ENCODE results near the gene GSDMA.
A peak's percentile ranks its signal among the peaks of the same experiment; 100 is the strongest.

GSDMA gene

DNA sequence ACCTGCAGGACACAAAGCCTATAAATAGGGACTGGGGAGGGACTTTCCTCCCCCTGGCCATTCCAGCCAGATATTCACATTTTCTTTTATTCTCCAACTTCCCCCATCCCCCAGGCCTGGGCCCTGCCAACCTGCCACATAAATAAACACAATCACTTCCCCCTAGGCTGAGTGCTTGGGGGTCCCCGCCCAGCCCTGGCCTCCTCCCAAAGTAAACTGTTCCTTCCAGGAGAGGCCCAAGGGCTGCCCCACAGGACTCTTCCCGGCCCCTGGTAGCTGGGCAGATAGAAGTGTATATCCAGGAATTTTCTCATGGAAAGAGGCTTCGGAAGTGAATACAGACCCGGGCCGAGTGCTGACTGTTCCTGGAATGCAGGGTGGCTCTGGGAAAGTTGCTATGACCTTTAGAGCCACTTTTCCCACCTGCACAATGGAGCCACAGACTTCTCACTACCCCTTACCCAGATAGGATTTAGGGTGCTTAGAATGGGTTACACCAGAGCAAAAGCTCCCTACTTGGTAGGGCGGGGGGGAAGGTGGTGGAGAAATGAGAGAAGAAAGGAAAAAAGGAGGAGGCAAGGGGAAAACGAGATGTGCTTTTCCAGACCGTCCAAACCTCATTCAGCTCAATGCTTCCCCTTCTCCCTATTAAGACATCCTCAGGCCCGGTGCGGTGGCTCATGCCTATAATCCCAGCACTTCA, 60.9 kb downstream of the GSDMA start:
- CTCF ChIA-PET = interaction anchor here (0.6 to 11.2 kb wide), 8 partner anchors 12 to 328 kb away, joined by 3 to 268 read pairs (median 5); partner anchors contain the start of genes CSF3 and MED24
- Histone ChIP-seq H3K4me3 (ENCODE audit: low read depth, low read length) (no peak overlapping the region), H3K9me3 (ENCODE audit: control insufficient read depth, insufficient read depth, low read depth, low read length) (no peaks in the 10 kb centered on the region), H3K27ac (ENCODE audit: extremely low read depth, low read depth, low read length) (peak overlapping the region; percentile 53), H3K36me3 (ENCODE audit: control insufficient read depth in 2 of 2, insufficient read depth in 1 of 2, low read length in 2 of 2) (peaks cover 32 to 93% of the 10 kb centered on the region in 2 experiments), H3K4me1 (ENCODE audit: control insufficient read depth, insufficient read depth, low read length) (peaks cover 16% of the 10 kb centered on the region)
- TF ChIP-seq ZNF530 (tag by site-specific recombination; IDR thresholded peaks at IDR 0.05; ENCODE audit: low read depth) = no peak
- TF ChIP-seq KLF1 (tag by site-specific recombination; IDR thresholded peaks at IDR 0.05) = peak; percentile 82
- no peak for TF ChIP-seq ZNF404 (tag by site-specific recombination; IDR thresholded peaks at IDR 0.05)
- TF ChIP-seq, protein P1, sequence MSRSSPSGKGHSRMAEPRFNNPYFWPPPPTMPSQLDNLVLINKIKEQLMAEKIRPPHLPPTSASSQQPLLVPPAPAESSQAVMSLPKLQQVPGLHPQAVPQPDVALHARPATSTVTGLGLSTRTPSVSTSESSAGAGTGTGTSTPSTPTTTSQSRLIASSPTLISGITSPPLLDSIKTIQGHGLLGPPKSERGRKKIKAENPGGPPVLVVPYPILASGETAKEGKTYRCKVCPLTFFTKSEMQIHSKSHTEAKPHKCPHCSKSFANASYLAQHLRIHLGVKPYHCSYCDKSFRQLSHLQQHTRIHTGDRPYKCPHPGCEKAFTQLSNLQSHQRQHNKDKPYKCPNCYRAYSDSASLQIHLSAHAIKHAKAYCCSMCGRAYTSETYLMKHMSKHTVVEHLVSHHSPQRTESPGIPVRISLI (tag by site-specific recombination; IDR thresholded peaks at IDR 0.05) = no peak
- TF ChIP-seq TRIM28 (IDR thresholded peaks at IDR 0.05; ENCODE audit: borderline replicate concordance, low read length) = no peak
- TF ChIP-seq, protein P2, sequence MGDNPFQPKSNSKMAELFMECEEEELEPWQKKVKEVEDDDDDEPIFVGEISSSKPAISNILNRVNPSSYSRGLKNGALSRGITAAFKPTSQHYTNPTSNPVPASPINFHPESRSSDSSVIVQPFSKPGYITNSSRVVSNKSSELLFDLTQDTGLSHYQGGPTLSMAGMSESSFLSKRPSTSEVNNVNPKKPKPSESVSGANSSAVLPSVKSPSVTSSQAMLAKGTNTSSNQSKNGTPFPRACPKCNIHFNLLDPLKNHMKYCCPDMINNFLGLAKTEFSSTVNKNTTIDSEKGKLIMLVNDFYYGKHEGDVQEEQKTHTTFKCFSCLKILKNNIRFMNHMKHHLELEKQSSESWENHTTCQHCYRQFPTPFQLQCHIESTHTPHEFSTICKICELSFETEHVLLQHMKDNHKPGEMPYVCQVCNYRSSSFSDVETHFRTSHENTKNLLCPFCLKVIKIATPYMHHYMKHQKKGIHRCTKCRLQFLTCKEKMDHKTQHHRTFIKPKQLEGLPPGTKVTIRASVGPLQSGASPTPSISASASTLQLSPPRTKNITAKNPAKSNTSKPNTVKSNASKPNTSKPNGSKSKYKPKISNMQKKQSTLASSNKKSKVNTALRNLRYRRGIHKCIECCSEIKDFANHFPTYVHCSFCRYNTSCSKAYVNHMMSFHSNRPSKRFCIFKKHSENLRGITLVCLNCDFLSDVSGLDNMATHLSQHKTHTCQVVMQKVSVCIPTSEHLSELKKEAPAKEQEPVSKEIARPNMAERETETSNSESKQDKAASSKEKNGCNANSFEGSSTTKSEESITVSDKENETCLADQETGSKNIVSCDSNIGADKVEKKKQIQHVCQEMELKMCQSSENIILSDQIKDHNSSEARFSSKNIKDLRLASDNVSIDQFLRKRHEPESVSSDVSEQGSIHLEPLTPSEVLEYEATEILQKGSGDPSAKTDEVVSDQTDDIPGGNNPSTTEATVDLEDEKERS (tag by site-specific recombination; IDR thresholded peaks at IDR 0.05) = no peak
- TF ChIP-seq, protein P3, sequence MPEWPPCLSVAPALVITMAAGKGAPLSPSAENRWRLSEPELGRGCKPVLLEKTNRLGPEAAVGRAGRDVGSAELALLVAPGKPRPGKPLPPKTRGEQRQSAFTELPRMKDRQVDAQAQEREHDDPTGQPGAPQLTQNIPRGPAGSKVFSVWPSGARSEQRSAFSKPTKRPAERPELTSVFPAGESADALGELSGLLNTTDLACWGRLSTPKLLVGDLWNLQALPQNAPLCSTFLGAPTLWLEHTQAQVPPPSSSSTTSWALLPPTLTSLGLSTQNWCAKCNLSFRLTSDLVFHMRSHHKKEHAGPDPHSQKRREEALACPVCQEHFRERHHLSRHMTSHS (tag by site-specific recombination; IDR thresholded peaks at IDR 0.05) = no peak
- TF ChIP-seq ZNF843 (tag by site-specific recombination; IDR thresholded peaks at IDR 0.05) = no peak
- TF ChIP-seq GLIS1 (tag by site-specific recombination; IDR thresholded peaks at IDR 0.05) = peak; percentile 47; the same call in 1 of the 2 replicates
- TF ChIP-seq IKZF3 (tag by site-specific recombination; IDR thresholded peaks at IDR 0.05) = 0 out of 2 replicates have a peak, but pooled peaks have one; percentile 53
- no peak for TF ChIP-seq ZNF555 (tag by site-specific recombination; conservative IDR thresholded peaks at IDR 0.05)
- TF ChIP-seq, protein P4, sequence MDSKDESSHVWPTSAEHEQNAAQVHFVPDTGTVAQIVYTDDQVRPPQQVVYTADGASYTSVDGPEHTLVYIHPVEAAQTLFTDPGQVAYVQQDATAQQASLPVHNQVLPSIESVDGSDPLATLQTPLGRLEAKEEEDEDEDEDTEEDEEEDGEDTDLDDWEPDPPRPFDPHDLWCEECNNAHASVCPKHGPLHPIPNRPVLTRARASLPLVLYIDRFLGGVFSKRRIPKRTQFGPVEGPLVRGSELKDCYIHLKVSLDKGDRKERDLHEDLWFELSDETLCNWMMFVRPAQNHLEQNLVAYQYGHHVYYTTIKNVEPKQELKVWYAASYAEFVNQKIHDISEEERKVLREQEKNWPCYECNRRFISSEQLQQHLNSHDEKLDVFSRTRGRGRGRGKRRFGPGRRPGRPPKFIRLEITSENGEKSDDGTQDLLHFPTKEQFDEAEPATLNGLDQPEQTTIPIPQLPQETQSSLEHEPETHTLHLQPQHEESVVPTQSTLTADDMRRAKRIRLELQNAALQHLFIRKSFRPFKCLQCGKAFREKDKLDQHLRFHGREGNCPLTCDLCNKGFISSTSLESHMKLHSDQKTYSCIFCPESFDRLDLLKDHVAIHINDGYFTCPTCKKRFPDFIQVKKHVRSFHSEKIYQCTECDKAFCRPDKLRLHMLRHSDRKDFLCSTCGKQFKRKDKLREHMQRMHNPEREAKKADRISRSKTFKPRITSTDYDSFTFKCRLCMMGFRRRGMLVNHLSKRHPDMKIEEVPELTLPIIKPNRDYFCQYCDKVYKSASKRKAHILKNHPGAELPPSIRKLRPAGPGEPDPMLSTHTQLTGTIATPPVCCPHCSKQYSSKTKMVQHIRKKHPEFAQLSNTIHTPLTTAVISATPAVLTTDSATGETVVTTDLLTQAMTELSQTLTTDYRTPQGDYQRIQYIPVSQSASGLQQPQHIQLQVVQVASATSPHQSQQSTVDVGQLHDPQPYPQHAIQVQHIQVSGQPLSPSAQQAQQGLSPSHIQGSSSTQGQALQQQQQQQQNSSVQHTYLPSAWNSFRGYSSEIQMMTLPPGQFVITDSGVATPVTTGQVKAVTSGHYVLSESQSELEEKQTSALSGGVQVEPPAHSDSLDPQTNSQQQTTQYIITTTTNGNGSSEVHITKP (tag by site-specific recombination; IDR thresholded peaks at IDR 0.05) = 0 out of 2 replicates have a peak, but pooled peaks have one; percentile 58
- TF ChIP-seq, protein P5, sequence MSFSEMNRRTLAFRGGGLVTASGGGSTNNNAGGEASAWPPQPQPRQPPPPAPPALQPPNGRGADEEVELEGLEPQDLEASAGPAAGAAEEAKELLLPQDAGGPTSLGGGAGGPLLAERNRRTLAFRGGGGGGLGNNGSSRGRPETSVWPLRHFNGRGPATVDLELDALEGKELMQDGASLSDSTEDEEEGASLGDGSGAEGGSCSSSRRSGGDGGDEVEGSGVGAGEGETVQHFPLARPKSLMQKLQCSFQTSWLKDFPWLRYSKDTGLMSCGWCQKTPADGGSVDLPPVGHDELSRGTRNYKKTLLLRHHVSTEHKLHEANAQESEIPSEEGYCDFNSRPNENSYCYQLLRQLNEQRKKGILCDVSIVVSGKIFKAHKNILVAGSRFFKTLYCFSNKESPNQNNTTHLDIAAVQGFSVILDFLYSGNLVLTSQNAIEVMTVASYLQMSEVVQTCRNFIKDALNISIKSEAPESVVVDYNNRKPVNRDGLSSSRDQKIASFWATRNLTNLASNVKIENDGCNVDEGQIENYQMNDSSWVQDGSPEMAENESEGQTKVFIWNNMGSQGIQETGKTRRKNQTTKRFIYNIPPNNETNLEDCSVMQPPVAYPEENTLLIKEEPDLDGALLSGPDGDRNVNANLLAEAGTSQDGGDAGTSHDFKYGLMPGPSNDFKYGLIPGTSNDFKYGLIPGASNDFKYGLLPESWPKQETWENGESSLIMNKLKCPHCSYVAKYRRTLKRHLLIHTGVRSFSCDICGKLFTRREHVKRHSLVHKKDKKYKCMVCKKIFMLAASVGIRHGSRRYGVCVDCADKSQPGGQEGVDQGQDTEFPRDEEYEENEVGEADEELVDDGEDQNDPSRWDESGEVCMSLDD (tag by site-specific recombination; IDR thresholded peaks at IDR 0.05) = no peak
- TF ChIP-seq PRDM1 (tag by site-specific recombination; IDR thresholded peaks at IDR 0.05) = peak; percentile 75
- TF ChIP-seq, protein P6, sequence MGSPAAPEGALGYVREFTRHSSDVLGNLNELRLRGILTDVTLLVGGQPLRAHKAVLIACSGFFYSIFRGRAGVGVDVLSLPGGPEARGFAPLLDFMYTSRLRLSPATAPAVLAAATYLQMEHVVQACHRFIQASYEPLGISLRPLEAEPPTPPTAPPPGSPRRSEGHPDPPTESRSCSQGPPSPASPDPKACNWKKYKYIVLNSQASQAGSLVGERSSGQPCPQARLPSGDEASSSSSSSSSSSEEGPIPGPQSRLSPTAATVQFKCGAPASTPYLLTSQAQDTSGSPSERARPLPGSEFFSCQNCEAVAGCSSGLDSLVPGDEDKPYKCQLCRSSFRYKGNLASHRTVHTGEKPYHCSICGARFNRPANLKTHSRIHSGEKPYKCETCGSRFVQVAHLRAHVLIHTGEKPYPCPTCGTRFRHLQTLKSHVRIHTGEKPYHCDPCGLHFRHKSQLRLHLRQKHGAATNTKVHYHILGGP (tag by site-specific recombination; IDR thresholded peaks at IDR 0.05) = peak; percentile 79
- TF ChIP-seq ZNF660 (tag by site-specific recombination; IDR thresholded peaks at IDR 0.05) = no peak
- no peak for TF ChIP-seq ZNF302 (tag by site-specific recombination; IDR thresholded peaks at IDR 0.05; ENCODE audit: low read depth)
- TF ChIP-seq, protein P7, sequence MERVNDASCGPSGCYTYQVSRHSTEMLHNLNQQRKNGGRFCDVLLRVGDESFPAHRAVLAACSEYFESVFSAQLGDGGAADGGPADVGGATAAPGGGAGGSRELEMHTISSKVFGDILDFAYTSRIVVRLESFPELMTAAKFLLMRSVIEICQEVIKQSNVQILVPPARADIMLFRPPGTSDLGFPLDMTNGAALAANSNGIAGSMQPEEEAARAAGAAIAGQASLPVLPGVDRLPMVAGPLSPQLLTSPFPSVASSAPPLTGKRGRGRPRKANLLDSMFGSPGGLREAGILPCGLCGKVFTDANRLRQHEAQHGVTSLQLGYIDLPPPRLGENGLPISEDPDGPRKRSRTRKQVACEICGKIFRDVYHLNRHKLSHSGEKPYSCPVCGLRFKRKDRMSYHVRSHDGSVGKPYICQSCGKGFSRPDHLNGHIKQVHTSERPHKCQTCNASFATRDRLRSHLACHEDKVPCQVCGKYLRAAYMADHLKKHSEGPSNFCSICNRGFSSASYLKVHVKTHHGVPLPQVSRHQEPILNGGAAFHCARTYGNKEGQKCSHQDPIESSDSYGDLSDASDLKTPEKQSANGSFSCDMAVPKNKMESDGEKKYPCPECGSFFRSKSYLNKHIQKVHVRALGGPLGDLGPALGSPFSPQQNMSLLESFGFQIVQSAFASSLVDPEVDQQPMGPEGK (tag by site-specific recombination; IDR thresholded peaks at IDR 0.05) = no peak
- TF ChIP-seq ZNF23 (tag by site-specific recombination; IDR thresholded peaks at IDR 0.05; ENCODE audit: borderline replicate concordance) = no peak
- TF ChIP-seq, protein P8, sequence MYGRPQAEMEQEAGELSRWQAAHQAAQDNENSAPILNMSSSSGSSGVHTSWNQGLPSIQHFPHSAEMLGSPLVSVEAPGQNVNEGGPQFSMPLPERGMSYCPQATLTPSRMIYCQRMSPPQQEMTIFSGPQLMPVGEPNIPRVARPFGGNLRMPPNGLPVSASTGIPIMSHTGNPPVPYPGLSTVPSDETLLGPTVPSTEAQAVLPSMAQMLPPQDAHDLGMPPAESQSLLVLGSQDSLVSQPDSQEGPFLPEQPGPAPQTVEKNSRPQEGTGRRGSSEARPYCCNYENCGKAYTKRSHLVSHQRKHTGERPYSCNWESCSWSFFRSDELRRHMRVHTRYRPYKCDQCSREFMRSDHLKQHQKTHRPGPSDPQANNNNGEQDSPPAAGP (tag by site-specific recombination; IDR thresholded peaks at IDR 0.05) = 0 out of 2 replicates have a peak, but pooled peaks have one; percentile 17
- POLR2A ChIA-PET = interaction anchor here (1.3 kb wide), 1 partner anchor 8 kb away, joined by 4 read pairs; the partner anchor contains the start of gene CSF3
